GM15510 (cell line): ENCODE data around the gene ARHGAP42.

Experiments used
- POLR2A ChIP-seq: IDR thresholded peaks from 3 replicates; pipeline ENCODE4 v1.6.1; 2011; ENCODE audit warnings: borderline replicate concordance; ENCODE audit not compliant: insufficient read length; ENCODE audit errors: extremely low read depth

ARHGAP42 gene

DNA sequence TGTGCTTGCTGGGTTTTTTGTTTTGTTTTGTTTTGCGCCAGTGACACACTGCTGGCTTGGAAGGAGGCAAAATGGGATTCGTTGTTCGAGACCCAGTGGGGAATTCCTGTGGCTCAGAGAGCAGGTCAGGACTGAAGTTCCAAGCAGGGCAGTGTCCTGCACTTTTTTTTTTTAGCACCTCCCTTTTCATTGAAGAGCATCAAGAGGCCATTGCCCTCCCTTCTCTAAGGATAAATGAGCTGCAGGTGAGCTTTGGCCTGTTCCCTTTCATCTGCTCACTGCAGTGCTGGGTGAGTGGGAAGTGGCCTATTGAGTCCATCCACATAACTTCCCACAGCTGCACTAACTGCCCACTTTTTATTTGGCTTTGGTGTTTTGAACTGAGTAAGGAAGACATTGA lies 87.8 kb downstream of the ARHGAP42 start:
- no peak for TF ChIP-seq POLR2A

GRCh38 chr11:100776212-100776896 lies 89.3 kb downstream of the ARHGAP42 start:
- TF ChIP-seq POLR2A, result no peak

GRCh38 chr11:100777103-100777502 lies 90.0 kb downstream of the ARHGAP42 start:
- TF ChIP-seq POLR2A, result no peak

- TF ChIP-seq POLR2A, result no peak
These were observed 90.6 kb downstream of the ARHGAP42 start for GRCh38 chr11:100777736-100778135.

DNA sequence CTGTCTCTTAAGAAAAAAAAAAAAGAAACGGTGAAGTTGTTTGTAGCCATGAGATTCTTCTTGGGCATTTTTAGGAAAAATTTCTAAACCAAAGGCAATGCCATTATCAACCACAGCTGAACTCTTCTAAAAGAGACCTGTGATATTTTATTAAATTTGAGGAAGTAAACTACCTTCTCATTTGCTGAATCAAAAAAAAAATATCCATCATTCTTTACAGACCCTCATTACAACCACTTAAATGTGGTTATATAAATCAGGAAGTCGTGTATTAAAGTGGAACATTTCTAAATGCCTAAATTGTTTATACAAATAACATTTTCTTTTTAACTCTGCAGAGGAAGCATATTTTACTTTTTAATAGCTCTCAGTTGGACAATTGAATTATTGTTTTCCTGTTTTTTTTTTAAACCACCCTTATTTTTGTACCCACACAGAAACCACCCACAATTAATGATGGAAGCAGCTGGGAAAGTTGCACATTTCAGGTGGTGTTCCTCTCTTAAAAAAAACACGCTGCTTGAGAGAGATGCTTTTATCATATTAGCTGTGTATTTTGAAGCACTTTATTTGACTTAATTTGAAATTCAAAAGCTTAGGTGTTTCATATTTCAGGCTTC lies 91.2 kb downstream of the ARHGAP42 start:
- no peak for TF ChIP-seq POLR2A

DNA sequence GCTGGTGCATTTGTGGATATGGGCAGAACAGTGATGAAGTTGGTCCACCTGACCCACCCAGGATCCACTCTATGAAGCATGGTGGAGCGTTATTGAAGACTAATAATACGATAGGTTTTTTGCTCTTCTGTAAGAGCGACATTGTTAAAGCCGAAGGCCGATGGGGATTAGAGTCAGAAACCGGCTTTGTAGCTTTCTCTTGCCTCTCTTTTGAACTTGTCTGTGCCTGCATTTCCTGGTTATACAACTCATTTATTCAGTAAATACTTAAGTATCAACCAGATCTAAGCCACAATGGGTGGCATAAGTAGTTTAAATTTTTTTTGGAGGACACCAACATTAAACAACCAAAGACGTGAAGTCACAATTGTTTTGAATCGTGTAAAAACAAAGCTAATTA lies 93.4 kb downstream of the ARHGAP42 start:
- no peak for TF ChIP-seq POLR2A

GRCh38 chr11:100785148-100785983 lies 98.3 kb downstream of the ARHGAP42 start:
- no peak for TF ChIP-seq POLR2A

DNA sequence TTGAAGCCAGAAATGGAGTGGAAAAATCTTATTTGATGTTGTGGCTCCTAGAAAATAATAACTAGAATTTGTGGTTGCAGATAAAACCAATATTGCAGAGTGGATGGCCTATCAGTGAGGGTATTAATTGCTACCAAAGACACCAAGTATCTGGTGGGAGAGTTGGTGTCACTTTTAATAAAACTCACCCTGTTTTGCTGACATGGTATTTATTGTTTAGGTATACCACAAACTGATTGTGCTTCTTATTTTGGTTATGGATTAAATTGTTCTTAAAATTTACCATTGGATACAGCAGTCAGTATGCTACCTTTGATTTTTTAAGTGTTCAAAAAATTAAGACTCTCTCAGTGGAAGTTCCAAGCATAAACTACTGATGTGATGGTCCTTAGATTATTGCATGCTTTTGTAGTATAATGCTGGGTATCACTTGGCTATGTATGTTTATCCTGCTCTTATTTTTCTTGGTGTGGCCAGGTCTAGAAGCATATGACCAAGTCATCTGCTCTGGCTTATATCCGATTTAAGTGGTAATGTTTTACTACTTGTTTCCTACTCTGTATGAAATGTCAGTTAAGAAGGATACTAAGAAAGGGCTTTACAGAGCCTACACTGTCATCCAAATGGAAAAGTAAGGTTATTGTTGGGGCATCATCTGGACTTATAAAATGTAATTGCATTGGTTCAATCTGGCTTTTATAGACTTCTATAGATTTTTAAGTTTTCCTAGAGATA lies 101.6 kb downstream of the ARHGAP42 start:
- TF ChIP-seq POLR2A, result no peak

- TF ChIP-seq POLR2A, result no peak
These were observed 102.4 kb downstream of the ARHGAP42 start for GRCh38 chr11:100789500-100789899.

- TF ChIP-seq POLR2A, result no peak
These were observed 103.0 kb downstream of the ARHGAP42 start for GRCh38 chr11:100790073-100790472.

GRCh38 chr11:100791103-100791502 lies 104.0 kb downstream of the ARHGAP42 start:
- no peak for TF ChIP-seq POLR2A

DNA sequence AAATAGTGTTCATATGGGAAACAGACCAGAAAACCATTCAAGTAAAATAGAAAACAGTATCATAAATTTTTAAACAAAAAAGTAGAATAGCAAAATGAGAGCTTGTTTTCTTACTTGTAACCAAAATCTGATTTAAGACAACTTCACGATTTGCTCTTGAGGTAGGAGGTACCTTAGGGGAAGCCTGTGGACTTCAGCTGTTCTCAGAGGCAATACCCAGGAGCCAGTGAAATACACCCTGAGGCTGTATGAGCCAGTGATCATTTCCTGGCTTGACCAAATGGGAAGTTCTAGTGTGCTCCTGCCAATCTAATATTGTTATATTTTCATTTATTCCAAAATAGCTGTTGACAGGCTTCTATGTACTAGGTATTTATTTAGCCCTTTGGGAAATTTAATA lies 104.8 kb downstream of the ARHGAP42 start:
- no peak for TF ChIP-seq POLR2A

DNA sequence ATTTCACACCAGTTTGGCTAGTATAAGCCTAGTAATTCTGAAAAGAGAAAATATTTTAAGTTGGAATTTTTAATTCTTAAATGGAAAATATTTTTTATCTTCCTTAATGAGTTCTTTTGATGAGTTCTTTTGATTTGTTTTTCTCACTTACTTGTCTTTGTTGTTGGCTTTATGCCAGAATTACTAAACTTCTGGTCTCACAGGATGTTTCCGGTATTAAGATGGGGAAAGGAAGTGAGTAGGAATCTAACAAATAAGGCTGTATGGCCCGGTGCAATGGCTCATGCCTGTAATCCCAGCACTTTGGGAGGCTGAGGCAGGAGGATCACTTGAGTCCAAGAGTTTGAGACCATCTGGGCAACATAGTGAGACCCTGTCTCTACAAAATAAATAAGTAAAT lies 106.4 kb downstream of the ARHGAP42 start:
- no peak for TF ChIP-seq POLR2A

DNA sequence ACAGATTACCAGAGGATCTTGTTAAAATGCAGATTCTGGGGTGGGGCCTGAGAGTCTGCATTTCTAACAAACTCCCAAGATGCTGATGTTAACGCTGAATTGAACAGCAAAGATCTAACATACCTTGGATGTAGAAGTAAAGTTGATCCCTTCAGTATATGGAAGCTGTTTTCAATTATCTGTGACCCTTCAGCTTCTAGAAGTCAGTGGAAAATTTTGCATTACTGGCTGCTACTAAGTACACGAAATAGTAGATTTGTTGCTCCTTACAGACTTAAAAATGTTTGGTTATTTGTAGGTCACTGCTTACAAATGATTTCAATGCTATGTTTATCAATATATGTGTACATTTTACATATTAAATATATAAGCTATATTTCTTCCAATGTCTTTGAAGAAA lies 107.4 kb downstream of the ARHGAP42 start:
- TF ChIP-seq POLR2A, result no peak

- no peak for TF ChIP-seq POLR2A
These were observed 112.4 kb downstream of the ARHGAP42 start for GRCh38 chr11:100799445-100799844.

DNA sequence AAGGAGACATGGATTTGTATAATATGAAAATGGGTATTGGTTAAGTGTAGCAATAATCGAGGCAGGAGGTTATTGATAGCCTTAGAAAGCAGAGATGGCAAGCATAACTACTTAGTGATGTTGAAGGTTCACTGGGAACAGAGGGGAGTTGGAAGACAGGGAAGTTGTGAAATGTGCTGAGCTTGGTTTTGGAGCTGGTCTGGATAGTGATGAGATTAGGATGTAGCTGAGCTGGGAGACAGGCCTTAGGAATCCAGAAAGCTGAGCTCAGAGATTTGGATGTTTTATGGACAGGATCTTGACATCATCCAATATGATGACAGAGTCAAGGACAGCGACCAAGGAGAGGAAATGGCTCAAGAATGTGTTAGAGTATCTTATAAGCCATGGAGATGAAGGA lies 113.1 kb downstream of the ARHGAP42 start:
- TF ChIP-seq POLR2A, result no peak
